SK-N-MC (cell line): Measurements from ENCODE around the gene CPNE8.

Experiments
- DNase-seq: peaks from one replicate; pipeline ENCODE4 v3.0.0-alpha.2; 2011; ENCODE audit warnings: low read depth, low spot score
- H3K27ac ChIP-seq: fragments of 200-600 bp; sonication (generic); 2 replicates; pipeline ENCODE4 v1.5.1; 2016; ENCODE audit warnings: mixed run types
- H3K36me3 ChIP-seq: fragments of 200-600 bp; sonication (generic); 2 replicates; pipeline ENCODE4 v1.6.1; 2017; ENCODE audit warnings: antibody characterized with exemption, low read length, mixed read lengths; ENCODE audit not compliant: insufficient read depth
- H3K4me3 ChIP-seq: fragments of 200-600 bp; sonication (generic); 2 replicates; pipeline ENCODE4 v1.5.1; 2016
- H3K9ac ChIP-seq: fragments of 200-600 bp; sonication (generic); 2 replicates; pipeline ENCODE4 v1.8.0; 2017; ENCODE audit warnings: mixed run types, mixed read lengths; ENCODE audit not compliant: insufficient read length
- H3K9me3 ChIP-seq: fragments of 200-600 bp; sonication (generic); 2 replicates; pipeline ENCODE4 v1.6.1; 2017; ENCODE audit warnings: low read depth, mild to moderate bottlenecking, antibody characterized with exemption, low read length, moderate library complexity, mixed read lengths
- EZH2 ChIP-seq: fragments of 200-600 bp; sonication (generic); IDR thresholded peaks from one replicate; pipeline ENCODE4 v1.6.1; 2017; ENCODE audit warnings: antibody characterized with exemption
- FOXP2 ChIP-seq: optimal IDR thresholded peaks from 2 replicates; pipeline ENCODE3; 2011; ENCODE audit warnings: mild to moderate bottlenecking, moderate library complexity; ENCODE audit not compliant: insufficient read depth; ENCODE audit errors: extremely low read length, control extremely low read depth
- POLR2AphosphoS5 ChIP-seq: IDR thresholded peaks from 2 replicates; pipeline ENCODE4 v1.6.1; 2012; ENCODE audit warnings: mild to moderate bottlenecking, low read depth, low read length, borderline replicate concordance

The CPNE8 gene

DNA sequence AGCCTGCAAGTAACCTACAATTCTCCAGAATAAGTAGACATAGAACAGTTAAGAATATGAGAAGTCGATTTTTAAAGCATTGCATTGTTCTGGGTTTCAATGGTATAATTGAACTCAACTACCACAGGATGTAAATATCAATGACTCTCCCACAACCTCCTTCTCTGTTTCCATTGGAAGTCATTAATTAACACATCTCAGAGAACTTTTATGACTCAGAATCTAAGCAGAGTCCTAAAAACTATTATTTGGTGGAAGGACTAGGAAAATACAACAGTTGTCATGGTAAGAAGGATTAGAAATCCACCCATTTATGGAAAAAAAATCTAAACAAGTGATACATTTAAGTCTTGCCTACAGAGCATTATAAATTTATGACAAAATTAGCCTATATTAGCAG, 21.1 kb upstream of the CPNE8 start:
- H3K36me3 ChIP-seq = no peaks in the 10 kb centered on the region
- TF ChIP-seq POLR2AphosphoS5 (no peak), FOXP2 (no peak)
- no peaks in the 10 kb centered on the region for H3K9me3 ChIP-seq
- DNase-seq = no peak
- no peak overlapping the region for H3K9ac ChIP-seq
- no peak overlapping the region for H3K27ac ChIP-seq
- H3K4me3 ChIP-seq = no peak overlapping the region

GRCh38 chr12:38921025-38921677, 15.8 kb upstream of the CPNE8 start:
- TF ChIP-seq POLR2AphosphoS5 = no peak
- TF ChIP-seq EZH2 = no peak
- no peak for TF ChIP-seq FOXP2
- Histone ChIP-seq H3K9me3 (no peaks in the 10 kb centered on the region), H3K4me3 (no peak overlapping the region), H3K36me3 (no peaks in the 10 kb centered on the region), H3K27ac (no peak overlapping the region), H3K9ac (no peak overlapping the region)
- peak; percentile 30 for DNase-seq

- Histone ChIP-seq H3K9me3 (no peaks in the 10 kb centered on the region), H3K9ac (no peak overlapping the region), H3K36me3 (no peaks in the 10 kb centered on the region), H3K4me3 (no peak overlapping the region), H3K27ac (no peak overlapping the region)
- TF ChIP-seq POLR2AphosphoS5 = no peak
- TF ChIP-seq FOXP2 = no peak
- no peak for TF ChIP-seq EZH2
- DNase-seq = no peak
Measured at GRCh38 chr12:38919191-38919590, 13.8 kb upstream of the CPNE8 start.

GRCh38 chr12:38915429-38916182, 10.2 kb upstream of the CPNE8 start:
- Histone ChIP-seq H3K9me3 (no peaks in the 10 kb centered on the region), H3K36me3 (no peaks in the 10 kb centered on the region), H3K9ac (no peak overlapping the region), H3K27ac (no peak overlapping the region), H3K4me3 (no peak overlapping the region)
- no peak for DNase-seq
- TF ChIP-seq POLR2AphosphoS5 (no peak), FOXP2 (no peak), EZH2 (no peak)

- no peak overlapping the region for H3K27ac ChIP-seq
- H3K9ac ChIP-seq = no peak overlapping the region
- H3K4me3 ChIP-seq = no peak overlapping the region
- no peaks in the 10 kb centered on the region for H3K9me3 ChIP-seq
- no peak for TF ChIP-seq FOXP2
- no peak for TF ChIP-seq EZH2
- no peak for TF ChIP-seq POLR2AphosphoS5
- no peaks in the 10 kb centered on the region for H3K36me3 ChIP-seq
- DNase-seq = no peak
Measured at GRCh38 chr12:38912116-38912515, 6.7 kb upstream of the CPNE8 start.

DNA sequence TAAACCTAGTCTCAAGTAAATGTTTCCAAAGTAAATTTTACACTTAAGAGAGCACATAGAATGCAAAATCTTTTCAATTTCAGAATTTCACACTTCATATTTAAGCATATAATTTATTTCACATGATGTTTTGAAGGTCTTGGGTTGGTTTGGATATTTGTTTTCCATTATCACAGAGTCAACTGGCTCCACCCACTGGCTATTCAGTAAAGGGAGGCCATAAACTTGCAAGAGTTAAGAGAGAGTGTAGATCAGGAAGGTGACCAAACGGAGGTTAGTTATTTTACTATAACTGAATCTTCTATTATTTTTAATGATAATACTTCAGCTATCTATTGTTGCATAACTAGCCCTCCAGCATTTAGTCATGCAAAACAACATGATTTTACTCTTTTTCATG, 6.2 kb upstream of the CPNE8 start:
- TF ChIP-seq FOXP2 (no peak), EZH2 (no peak), POLR2AphosphoS5 (no peak)
- no peak overlapping the region for H3K27ac ChIP-seq
- no peaks in the 10 kb centered on the region for H3K9me3 ChIP-seq
- no peak overlapping the region for H3K4me3 ChIP-seq
- no peak for DNase-seq
- H3K9ac ChIP-seq = no peak overlapping the region
- no peaks in the 10 kb centered on the region for H3K36me3 ChIP-seq

DNA sequence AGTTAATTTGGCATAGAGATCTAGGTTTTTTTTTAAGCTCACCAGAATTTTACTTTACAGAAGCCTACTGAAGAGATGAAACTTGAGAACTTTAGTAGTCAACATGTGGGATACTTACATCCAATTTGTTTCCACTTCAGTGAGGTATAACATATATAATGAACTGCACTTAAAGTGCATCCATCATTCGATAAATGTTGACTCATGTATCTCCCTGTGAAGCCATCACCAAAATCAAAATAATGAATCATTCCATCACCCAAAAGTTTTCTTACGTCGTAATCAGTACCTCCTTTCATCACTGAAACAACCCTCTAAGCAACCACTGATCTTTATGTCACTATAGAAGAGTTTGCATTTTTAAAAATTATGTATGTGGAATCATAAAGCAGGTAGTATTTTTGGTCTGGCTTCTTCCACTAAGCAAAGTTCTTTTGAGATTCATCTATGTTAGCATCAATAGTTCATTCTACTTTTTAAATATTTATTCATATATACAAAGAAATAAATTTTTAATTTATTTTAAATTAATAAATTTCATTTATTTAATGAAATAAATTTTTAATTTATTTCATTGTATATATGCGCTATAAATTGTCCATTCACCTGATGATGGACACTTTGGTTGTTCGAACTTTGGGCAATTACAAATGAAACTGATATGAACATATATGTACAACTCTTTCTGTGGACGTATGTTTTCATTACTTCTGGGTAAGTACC, 2.0 kb upstream of the CPNE8 start:
- Histone ChIP-seq H3K9me3 (no peaks in the 10 kb centered on the region), H3K27ac (no peak overlapping the region), H3K4me3 (peak overlapping the region; percentile 85), H3K36me3 (no peaks in the 10 kb centered on the region), H3K9ac (peak overlapping the region; percentile 75)
- no peak for DNase-seq
- TF ChIP-seq EZH2 (no peak), FOXP2 (no peak)

DNA sequence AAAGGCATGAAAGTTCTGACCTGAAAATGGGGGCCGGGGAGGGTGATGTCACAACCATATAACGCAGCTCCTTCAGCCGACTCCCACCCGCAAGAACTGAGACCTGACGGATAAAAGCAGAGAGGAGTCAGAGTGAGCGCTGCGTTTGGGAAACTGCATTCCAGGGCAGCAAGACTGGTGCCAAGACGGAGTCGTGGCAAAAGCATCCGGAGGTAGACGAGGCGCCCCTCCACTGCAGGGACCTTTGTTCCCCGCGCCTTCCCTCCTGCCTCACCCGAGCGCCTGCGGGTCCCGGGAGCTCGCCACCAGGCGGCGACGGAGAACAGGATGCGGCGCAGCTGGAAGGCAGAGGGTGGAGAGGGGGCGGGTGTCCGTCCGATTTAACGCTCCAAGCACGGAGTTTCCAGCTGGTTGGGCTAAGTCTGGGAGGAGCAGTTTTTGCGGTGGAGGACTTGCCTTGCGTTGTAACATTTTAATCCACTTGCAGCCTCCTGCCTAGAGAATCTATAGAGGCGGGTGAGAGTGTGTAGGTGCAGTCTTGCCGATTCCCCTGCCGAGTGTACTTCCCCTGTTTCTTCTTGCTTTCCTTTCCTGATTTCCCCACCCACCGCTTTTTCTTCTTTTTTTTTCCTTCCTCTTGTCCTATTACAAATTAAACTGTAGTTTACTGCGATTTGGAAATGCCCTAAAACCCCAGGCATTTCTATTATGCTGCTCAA, 1.2 kb upstream of the CPNE8 start:
- peak; percentile 37 for DNase-seq
- H3K4me3 ChIP-seq = peak overlapping the region; percentile 85
- H3K9ac ChIP-seq = peak overlapping the region; percentile 75

More for the DNA sequence above, 1.2 kb upstream of the CPNE8 start:
- Histone ChIP-seq H3K36me3 (no peaks in the 10 kb centered on the region), H3K9me3 (no peaks in the 10 kb centered on the region), H3K27ac (no peak overlapping the region)
- TF ChIP-seq EZH2 = no peak
- TF ChIP-seq POLR2AphosphoS5 = no peak
- no peak for TF ChIP-seq FOXP2
